PC-3 (cell line): ENCODE data around the gene STX8. TPM values are rescaled to one million over a fixed set of nuclear protein-coding genes. Genes with fewer than 3 reads are reported as not detected.
A peak's percentile ranks its signal among the peaks of the same experiment; 100 is the strongest.

Experiments used
- ATAC-seq: fragments of 200-7000 bp; cut with Tn5 transposase; 2 replicates; pipeline ENCODE4 v1.9.1; 2020; ENCODE audit warnings: mild to moderate bottlenecking, moderate library complexity
- BruUV-seq: library from RNA; stranded (reverse); fragments of 400-500 nt; replicated peaks from 2 replicates; lab custom pipeline; 2021; lab: Mats Ljungman, UMichigan
- CTCF ChIA-PET: fragments of 300-600 bp; sonication (Branson Sonifier 250); formaldehyde crosslinking; loops from one replicate; lab custom pipeline; 2022; ENCODE audit warnings: antibody characterized with exemption; lab: Charles Lee
- POLR2A ChIA-PET: fragments of 300-600 bp; sonication (Branson Sonifier 250); formaldehyde crosslinking; loops from one replicate; lab custom pipeline; 2022; ENCODE audit warnings: antibody characterized with exemption; ENCODE audit not compliant: unreplicated experiment; lab: Charles Lee
- DNase-seq: peaks from one replicate; pipeline ENCODE4 v3.0.0-alpha.2; 2015
- H2AFZ ChIP-seq: fragments of 300-600 bp; sonication (generic); 2 replicates; pipeline ENCODE4 v1.6.0; 2016; ENCODE audit warnings: antibody characterized with exemption, low read length
- H3F3A ChIP-seq: fragments of 300-600 bp; sonication (generic); one replicate; pipeline ENCODE4 v1.6.0; 2017; ENCODE audit warnings: antibody characterized with exemption, low read length, control low read depth, mild to moderate bottlenecking; ENCODE audit not compliant: unreplicated experiment
- H3K27ac ChIP-seq: fragments of 300-600 bp; sonication (generic); 2 replicates; pipeline ENCODE4 v1.5.1; 2016; ENCODE audit warnings: mild to moderate bottlenecking, low read length
- H3K27me3 ChIP-seq: fragments of 300-600 bp; sonication (generic); 2 replicates; pipeline ENCODE4 v1.6.1; 2016; ENCODE audit warnings: low read length, mixed read lengths
- H3K36me3 ChIP-seq: fragments of 300-600 bp; sonication (generic); 2 replicates; pipeline ENCODE4 v1.6.1; 2016; ENCODE audit warnings: low read depth, mixed run types, low read length, mixed read lengths
- H3K4me1 ChIP-seq: fragments of 300-600 bp; sonication (generic); 2 replicates; pipeline ENCODE4 v1.5.1; 2016; ENCODE audit warnings: low read length; ENCODE audit not compliant: insufficient read depth
- H3K4me2 ChIP-seq: fragments of 300-600 bp; sonication (generic); 2 replicates; pipeline ENCODE4 v1.6.0; 2016; ENCODE audit warnings: low read length
- H3K4me3 ChIP-seq: fragments of 300-600 bp; sonication (generic); 2 replicates; pipeline ENCODE4 v1.5.1; 2016; ENCODE audit warnings: mild to moderate bottlenecking, low read length, mixed read lengths
- H3K79me2 ChIP-seq: fragments of 300-600 bp; sonication (generic); 2 replicates; pipeline ENCODE4 v1.6.1; 2017; ENCODE audit warnings: low read length, mixed read lengths
- H3K9ac ChIP-seq: fragments of 300-600 bp; sonication (generic); 2 replicates; pipeline ENCODE4 v1.6.0; 2016; ENCODE audit warnings: mild to moderate bottlenecking, low read length
- H3K9me2 ChIP-seq: fragments of 300-600 bp; sonication (generic); replicated peaks from 2 replicates; pipeline ENCODE4 v1.6.1; 2016; ENCODE audit warnings: mixed run types, low read length, mixed read lengths
- H3K9me3 ChIP-seq: fragments of 300-600 bp; sonication (generic); 2 replicates; pipeline ENCODE4 v1.6.1; 2016; ENCODE audit warnings: low read length, mixed read lengths
- H4K20me1 ChIP-seq: fragments of 300-600 bp; sonication (generic); 2 replicates; pipeline ENCODE4 v1.6.1; 2016; ENCODE audit warnings: low read length, mixed read lengths
- EZH2 ChIP-seq: fragments of 300-600 bp; sonication (generic); IDR thresholded peaks from one replicate; pipeline ENCODE4 v1.6.1; 2017; ENCODE audit warnings: antibody characterized with exemption, mild to moderate bottlenecking, low read length; ENCODE audit not compliant: unreplicated experiment
- EZH2phosphoT487 ChIP-seq: fragments of 300-600 bp; sonication (generic); IDR thresholded peaks from 2 replicates; pipeline ENCODE4 v1.6.1; 2018; ENCODE audit warnings: mild to moderate bottlenecking, antibody characterized with exemption, low read length, borderline replicate concordance
- intact Hi-C: fragments of 100-400 bp; cut with micrococcal nuclease; formaldehyde crosslinking; loops from 2 replicates; pipeline ENCODE4 v1.9.0; 2023
- total RNA-seq: library from RNA; depleted of rRNA; stranded (reverse); fragments of >200 nt; gene quantifications from 2 replicates; pipeline ENCODE4 v1.2.3, GENCODE V29; 2014
- TF ChIP-seq, protein P1 (sequence below): fragments of 300-600 bp; sonication (generic); conservative IDR thresholded peaks from 2 replicates; pipeline ENCODE4 v1.5.1; 2017; ENCODE audit warnings: antibody characterized with exemption, low read depth, mild to moderate bottlenecking, low read length

STX8 gene
- total RNA-seq, 1 experiment from 2014 or later: 57.4 TPM

GRCh38 chr17:9211133-9211765 lies 364.4 kb downstream of the STX8 start:
- DNase-seq: peak; percentile 5
- no peaks in the 10 kb centered on the region for H3K79me2 ChIP-seq
- no peak overlapping the region for H2AFZ ChIP-seq
- no peaks in the 10 kb centered on the region for H3K27me3 ChIP-seq
- no TSS peak for BruUV-seq
- no peak overlapping the region for H3K9ac ChIP-seq
- no peak overlapping the region for H3K4me2 ChIP-seq
- H3K4me1 ChIP-seq: no peaks in the 10 kb centered on the region; the same call in 1 of the 2 replicates
- CTCF ChIA-PET: no interaction called here
- H3K9me2 ChIP-seq: no peaks in the 10 kb centered on the region
- no peaks in the 10 kb centered on the region for H3F3A ChIP-seq
- no peaks in the 10 kb centered on the region for H3K9me3 ChIP-seq
- intact Hi-C loops: no loop called here
- TF ChIP-seq EZH2 (no peak), EZH2phosphoT487 (no peak)
- TF ChIP-seq, protein P1, sequence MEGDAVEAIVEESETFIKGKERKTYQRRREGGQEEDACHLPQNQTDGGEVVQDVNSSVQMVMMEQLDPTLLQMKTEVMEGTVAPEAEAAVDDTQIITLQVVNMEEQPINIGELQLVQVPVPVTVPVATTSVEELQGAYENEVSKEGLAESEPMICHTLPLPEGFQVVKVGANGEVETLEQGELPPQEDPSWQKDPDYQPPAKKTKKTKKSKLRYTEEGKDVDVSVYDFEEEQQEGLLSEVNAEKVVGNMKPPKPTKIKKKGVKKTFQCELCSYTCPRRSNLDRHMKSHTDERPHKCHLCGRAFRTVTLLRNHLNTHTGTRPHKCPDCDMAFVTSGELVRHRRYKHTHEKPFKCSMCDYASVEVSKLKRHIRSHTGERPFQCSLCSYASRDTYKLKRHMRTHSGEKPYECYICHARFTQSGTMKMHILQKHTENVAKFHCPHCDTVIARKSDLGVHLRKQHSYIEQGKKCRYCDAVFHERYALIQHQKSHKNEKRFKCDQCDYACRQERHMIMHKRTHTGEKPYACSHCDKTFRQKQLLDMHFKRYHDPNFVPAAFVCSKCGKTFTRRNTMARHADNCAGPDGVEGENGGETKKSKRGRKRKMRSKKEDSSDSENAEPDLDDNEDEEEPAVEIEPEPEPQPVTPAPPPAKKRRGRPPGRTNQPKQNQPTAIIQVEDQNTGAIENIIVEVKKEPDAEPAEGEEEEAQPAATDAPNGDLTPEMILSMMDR: no peak
- no peak overlapping the region for H3K27ac ChIP-seq
- no peak; the same call in 1 of the 2 replicates for ATAC-seq
- no peaks in the 10 kb centered on the region for H3K36me3 ChIP-seq
- H3K4me3 ChIP-seq: no peak overlapping the region
- POLR2A ChIA-PET: no interaction called here
- H4K20me1 ChIP-seq: no peaks in the 10 kb centered on the region

DNA sequence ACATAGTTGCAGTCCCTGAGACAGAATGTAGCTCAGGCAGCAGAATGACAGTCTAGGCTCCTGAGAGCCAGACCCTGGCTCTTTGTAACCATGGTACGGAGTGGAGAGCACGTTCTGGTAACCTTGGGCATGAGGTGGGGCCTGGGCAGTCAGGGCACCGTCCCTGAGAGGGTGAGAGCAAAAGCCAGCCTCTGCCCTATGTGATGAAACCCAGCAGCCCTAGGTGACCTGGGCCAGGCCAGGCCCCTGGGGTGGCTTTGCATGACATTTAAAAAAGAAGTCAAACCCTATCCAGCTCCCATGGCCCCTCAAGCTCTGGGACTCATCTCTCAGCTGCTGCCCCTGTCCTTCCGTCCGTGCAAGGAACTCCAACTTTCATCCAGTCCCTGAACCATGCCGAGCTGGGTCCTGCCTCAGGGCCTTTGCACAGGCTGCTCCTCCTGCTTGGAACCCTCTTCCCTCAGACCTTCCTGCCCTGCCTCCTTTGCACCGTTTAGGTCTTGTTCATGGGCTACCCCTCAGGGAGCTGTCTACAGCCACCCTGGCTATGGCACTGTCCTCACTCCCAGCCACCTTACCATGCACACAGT lies 365.7 kb downstream of the STX8 start:
- no TSS peak for BruUV-seq
- H2AFZ ChIP-seq: no peak overlapping the region
- H3F3A ChIP-seq: no peaks in the 10 kb centered on the region
- H3K9me3 ChIP-seq: no peaks in the 10 kb centered on the region
- H3K27ac ChIP-seq: no peak overlapping the region
- TF ChIP-seq EZH2phosphoT487 (no peak), EZH2 (no peak)
- TF ChIP-seq, protein P1: no peak
- H3K36me3 ChIP-seq: no peaks in the 10 kb centered on the region
- no peaks in the 10 kb centered on the region for H4K20me1 ChIP-seq
- CTCF ChIA-PET: interaction anchor here (0.5 kb wide), 1 partner anchor 345 kb away, joined by 9 read pairs; no protein-coding TSS in a partner anchor
- no peak for ATAC-seq
- no peak overlapping the region for H3K4me3 ChIP-seq
- H3K79me2 ChIP-seq: no peaks in the 10 kb centered on the region
- no peak overlapping the region for H3K9ac ChIP-seq
- intact Hi-C loops: no loop called here
- no peaks in the 10 kb centered on the region for H3K9me2 ChIP-seq
- H3K4me2 ChIP-seq: no peak overlapping the region
- DNase-seq: no peak
- POLR2A ChIA-PET: no interaction called here
- H3K27me3 ChIP-seq: no peaks in the 10 kb centered on the region
- H3K4me1 ChIP-seq: no peaks in the 10 kb centered on the region; the same call in 1 of the 2 replicates

DNA sequence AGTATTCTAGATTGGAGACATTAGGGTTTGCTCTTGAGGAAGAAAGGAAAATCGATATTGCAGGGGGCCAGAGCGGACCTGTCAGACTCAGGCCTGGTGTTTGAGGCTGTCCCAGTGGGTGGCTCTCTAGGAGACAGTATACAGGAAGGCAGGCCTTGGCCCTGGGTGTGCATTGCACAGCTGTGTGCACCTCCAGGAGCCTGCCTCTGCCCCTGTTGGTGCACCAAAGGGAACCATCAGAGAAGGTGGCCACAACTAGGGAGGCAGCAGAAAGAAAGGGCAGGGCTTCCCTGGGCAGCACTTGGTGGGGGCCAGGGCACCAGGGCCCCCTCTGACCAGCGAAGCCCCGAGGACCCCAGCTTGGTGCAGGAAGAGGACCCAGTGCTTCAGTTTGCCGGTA lies 366.3 kb downstream of the STX8 start:
- no peaks in the 10 kb centered on the region for H4K20me1 ChIP-seq
- no peak overlapping the region for H3K4me2 ChIP-seq
- no peak for TF ChIP-seq EZH2
- TF ChIP-seq, protein P1: no peak
- H3K27ac ChIP-seq: no peak overlapping the region
- no peaks in the 10 kb centered on the region for H3K9me2 ChIP-seq
- ChIA-PET CTCF (interaction anchor here (0.5 kb wide), 1 partner anchor 346 kb away, joined by 9 read pairs; no protein-coding TSS in a partner anchor), POLR2A (no interaction called here)
- ATAC-seq (no peak), DNase-seq (no peak)
- no peaks in the 10 kb centered on the region for H3K36me3 ChIP-seq
- H3K79me2 ChIP-seq: no peaks in the 10 kb centered on the region
- H3K9ac ChIP-seq: no peak overlapping the region
- H3K27me3 ChIP-seq: no peaks in the 10 kb centered on the region
- H2AFZ ChIP-seq: no peak overlapping the region
- BruUV-seq: no TSS peak
- H3K4me3 ChIP-seq: no peak overlapping the region
- no peaks in the 10 kb centered on the region; the same call in 1 of the 2 replicates for H3K4me1 ChIP-seq
- H3K9me3 ChIP-seq: no peaks in the 10 kb centered on the region
- no peaks in the 10 kb centered on the region for H3F3A ChIP-seq
- intact Hi-C loops: no loop called here
